GM10266 (cell line): ENCODE measurements around the gene AP3D1.
A peak's percentile ranks its signal among the peaks of the same experiment; 100 is the strongest.
"Not testable (repeated sequence)": the region's sequence is repeated elsewhere in the genome, so short reads cannot be mapped to it uniquely, and the experiment has no call there.

Experiments
- DNase-seq: peaks from one replicate; pipeline ENCODE4 v3.0.0; 2012; ENCODE audit errors: extremely low spot score
- TF ChIP-seq, protein P1 (sequence below): IDR thresholded peaks from 2 replicates; pipeline ENCODE4 v1.5.1; 2012; ENCODE audit warnings: mild to moderate bottlenecking, low read depth; ENCODE audit not compliant: control insufficient read depth, insufficient read depth; ENCODE audit errors: missing control alignments

AP3D1 gene

DNA sequence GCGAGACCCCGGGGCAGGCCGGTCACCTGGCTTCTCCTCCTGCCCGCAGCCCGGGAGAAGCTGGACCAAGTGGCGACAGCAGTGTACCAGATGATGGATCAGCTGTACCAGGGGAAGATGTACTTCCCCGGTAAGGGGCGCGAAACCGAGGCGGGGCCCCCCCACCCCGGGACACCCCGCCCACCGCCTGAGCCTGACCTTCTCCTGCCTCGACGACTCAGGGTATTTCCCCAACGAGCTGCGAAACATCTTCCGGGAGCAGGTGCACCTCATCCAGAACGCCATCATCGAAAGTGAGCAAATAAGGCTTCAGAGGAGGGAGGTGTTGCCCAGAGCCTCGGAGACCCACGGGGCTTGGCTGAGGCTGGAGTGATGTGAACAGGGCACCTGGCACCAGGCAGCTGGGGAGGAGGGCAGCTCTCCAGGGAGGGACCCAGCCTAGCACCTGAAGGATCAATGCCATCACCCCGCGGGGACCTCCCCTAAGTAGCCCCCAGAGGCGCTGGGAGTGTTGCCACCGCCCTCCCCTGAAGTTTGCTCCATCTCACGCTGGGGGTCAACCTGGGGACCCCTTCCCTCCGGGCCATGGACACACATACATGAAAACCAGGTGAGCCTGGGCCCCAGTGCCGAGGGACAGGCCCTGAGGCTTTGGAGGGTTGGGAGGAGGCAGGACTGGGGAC is 54.0 kb downstream of the AP3D1 start:
- TF ChIP-seq, protein P1, sequence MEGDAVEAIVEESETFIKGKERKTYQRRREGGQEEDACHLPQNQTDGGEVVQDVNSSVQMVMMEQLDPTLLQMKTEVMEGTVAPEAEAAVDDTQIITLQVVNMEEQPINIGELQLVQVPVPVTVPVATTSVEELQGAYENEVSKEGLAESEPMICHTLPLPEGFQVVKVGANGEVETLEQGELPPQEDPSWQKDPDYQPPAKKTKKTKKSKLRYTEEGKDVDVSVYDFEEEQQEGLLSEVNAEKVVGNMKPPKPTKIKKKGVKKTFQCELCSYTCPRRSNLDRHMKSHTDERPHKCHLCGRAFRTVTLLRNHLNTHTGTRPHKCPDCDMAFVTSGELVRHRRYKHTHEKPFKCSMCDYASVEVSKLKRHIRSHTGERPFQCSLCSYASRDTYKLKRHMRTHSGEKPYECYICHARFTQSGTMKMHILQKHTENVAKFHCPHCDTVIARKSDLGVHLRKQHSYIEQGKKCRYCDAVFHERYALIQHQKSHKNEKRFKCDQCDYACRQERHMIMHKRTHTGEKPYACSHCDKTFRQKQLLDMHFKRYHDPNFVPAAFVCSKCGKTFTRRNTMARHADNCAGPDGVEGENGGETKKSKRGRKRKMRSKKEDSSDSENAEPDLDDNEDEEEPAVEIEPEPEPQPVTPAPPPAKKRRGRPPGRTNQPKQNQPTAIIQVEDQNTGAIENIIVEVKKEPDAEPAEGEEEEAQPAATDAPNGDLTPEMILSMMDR: no peak
- peak; percentile 78 for DNase-seq

DNA sequence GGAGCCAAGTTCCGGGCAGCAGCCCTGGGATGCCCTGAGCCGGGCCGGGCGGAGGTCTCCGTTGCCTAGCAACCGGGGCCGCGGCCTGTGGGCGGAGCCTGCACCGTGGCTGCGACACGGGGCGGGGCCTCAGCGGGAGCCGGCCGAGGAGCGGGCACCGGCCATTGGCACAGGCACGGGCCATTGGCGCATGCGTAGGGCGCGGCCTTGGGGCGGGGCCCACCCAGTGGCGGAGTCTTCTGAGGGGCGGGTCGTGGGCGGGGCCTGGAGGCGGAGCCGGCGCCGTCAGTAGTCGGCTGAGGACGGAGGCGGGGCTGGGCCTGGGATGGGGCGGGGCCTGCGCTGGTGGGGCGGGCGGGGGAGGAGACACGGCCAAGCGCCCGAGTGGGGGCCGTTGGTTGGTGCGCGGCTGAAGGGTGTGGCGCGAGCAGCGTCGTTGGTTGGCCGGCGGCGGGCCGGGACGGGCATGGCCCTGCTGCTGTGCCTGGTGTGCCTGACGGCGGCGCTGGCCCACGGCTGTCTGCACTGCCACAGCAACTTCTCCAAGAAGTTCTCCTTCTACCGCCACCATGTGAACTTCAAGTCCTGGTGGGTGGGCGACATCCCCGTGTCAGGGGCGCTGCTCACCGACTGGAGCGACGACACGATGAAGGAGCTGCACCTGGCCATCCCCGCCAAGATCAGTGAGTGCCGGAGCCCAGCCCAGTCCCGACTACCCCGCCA is 54.7 kb downstream of the AP3D1 start, which contains the start of gene IZUMO4:
IZUMO4 (plus strand) TSS at position 436 of the 723 bp plus-strand sequence; CDS start at position 467, 31 bp downstream.
- DNase-seq: peak; percentile 100
- TF ChIP-seq, protein P1: peak; percentile 55

DNA sequence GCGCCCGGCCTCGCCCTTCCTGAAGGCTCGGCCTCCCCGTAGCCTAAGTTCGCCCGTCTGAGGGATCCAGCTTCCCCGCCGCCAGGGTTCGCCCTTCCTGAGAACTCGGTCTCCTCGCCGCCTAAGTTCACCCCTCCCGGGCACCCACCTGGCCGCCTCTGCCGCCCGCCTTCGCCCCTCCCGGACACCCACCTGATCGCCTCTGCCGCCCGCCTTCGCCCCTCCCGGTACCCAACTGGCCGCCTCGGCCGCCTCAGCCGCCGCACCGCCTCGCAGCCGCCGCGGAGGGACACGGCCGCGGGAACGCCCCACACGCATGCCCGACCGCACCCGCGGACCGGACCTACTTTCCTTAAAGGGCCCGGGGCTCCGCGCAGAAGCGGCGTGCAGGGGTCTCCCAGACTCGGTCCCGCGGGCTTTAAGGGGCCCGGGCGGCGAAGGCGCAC is 55.3 kb downstream of the AP3D1 start, which contains the start of gene MOB3A:
MOB3A (minus strand) TSS at position 293 of the 446 bp plus-strand sequence. CDS start 17,766 bp downstream, outside the sequence.
- DNase-seq: no peak
- TF ChIP-seq, protein P1: peak; percentile 45

DNA sequence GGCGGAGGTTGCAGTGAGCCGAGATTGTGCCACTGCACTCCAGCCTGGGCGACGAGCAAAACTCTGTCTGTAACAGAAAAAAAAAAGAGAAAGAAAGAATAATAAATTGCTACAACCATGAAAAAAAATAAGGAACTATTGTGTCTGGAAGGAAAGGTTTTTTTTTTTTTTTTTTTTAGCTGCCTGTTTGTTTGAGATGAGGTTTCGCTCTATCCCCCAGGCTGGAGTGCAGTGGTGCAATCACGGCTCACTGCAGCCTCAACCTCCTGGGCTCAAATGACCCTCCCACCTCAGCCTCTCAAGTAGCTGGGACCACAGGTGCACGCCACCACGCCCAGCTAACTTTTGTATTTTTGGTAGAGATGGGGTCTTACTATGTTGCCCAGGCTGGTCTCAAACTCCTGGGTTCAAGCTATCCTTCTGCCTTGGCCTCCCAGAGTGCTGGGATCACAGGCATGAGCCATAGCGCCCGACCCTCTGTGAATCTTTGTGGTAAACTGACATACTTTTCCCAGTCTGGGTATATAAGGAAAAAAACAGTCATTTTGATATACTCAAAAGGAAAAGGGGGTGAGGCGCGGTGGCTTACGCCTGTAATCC is 59.3 kb downstream of the AP3D1 start:
- not testable (repeated sequence) for DNase-seq

DNA sequence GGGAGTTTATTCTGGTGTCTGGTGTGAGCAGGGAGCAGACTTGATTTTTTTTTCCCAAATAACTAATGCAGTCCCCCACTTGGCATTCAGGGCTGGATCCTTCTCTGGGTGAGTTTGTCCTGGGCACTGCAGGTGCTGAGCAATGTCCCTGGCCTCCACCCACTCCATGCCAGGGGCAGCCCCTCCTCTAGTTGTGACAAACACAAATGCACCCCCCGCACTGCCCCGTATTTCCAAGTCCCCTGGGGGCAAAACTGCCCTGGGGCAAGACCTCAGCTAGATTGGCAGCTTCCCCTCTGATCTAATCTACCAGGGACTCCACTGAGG is 61.7 kb downstream of the AP3D1 start:
- TF ChIP-seq, protein P1: no peak
- DNase-seq: no peak

DNA sequence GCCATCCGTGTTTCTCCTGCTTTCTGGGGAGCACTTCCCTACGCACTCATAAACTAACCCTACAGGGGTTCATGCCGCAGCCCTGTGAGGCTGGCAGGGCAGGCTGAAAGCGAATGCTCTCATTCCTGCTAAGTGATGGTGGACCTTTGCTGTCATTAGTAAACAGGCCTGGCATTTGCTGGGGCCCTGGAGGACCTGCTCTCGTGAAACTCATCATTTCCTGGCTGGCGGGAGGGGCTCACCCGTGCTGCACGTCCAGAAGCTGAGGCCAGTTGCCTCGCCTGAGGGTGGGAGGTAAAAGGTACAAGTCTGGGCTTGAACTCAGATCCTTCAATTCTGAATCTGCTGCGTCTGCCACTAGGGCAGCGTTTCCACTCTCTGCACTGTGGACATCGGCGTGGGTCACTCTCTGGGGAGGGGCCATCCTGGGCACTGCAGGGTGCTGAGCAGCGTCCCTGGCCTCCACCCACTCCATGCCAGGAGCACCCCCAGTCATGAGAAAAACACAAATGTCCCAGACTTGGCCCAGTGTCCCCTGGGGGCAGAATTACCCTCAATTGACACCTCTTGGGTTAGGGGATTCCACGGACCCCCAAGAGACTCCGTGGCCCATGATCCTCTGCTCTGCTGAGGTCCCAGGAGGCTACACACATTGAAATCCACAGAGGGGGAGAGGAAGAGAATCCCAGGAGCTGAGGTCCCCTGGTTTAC is 62.2 kb downstream of the AP3D1 start:
- peak; percentile 47 for DNase-seq
- TF ChIP-seq, protein P1: no peak

DNA sequence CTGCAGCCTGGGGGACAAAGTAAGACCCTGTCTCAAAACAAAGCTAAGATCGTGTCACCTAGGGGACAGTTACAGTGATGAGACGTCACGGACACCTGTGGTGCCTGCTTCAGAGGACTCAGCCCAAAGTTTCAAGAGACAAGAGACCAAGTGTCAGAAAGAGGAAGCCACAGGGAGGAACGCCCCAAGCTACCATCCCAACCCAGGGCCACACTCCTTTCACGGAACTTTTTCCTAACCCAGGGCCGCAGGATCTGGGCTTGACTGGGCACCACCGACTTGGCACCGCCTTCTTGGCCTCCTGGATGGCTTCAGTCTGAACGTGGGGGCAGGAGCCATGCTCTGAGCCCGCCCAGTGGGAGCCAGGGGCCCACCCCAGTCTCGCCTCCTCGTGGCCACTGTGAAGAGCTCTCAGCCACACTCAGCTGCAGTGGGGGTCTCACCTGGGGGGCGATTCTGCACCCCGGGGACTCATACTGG is 63.7 kb downstream of the AP3D1 start:
- TF ChIP-seq, protein P1: peak; percentile 46
- DNase-seq: peak; percentile 45

DNA sequence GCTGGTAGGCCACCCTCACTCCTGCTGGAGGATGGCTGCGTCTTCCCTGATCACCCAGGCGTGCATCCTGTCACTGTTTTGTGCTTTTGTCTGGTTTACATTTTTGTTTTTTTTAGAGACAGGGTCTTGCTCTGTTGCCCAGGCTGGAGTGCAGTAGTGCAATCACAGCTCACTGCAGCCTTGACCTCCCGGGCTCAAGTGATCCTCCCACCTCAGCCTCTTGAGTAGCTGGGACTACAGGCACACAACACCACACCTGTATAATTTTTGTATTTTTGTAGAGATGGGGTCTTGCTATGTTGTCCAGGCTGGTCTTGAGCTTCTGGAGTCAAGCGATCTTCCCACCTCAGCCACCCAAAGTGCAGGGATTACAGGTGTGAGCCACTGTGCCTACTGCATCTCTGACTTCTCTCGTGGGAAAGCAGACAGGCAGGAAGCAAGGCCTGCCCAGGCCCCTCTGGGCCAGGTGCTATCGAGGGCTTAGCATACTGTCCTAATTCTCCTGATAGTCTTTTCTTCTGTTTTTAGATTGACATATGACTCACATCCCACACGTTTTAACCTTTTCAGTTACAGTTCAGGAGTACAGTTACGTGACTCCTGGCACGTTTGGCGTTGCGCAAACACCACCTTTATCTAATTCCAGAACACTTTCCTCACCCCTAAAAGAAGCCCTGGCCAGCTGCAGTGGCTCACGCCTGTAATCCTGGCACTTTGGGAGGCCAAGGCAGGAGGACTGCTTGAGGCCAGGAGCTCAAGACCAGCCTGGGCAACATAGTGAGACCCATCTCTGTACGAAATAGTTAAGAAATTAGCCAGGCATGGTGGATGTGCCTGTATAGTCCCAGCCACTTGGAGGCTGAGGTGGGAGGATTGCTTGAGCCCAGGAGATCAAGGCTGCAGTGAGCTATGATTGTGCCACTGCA is 64.4 kb downstream of the AP3D1 start:
- not testable (repeated sequence) for DNase-seq
